ENCODE measurements around the gene KCNJ5. TPM values are rescaled to one million over a fixed set of nuclear protein-coding genes. Genes with fewer than 3 reads are reported as not detected.

KCNJ5 gene
- polyA plus RNA-seq, 2 of the 4 experiments (the other 2 are of a cell fraction): 0.04 TPM; not detected in 1

- DNase-seq (ENCODE audit: low read depth in 1 of 2, low spot score in 1 of 2) (no peak), ATAC-seq (no peak), FAIRE-seq (no peak)
- no peak for TF ChIP-seq ZFP36 (IDR thresholded peaks at IDR 0.05; ENCODE audit: borderline replicate concordance, partially characterized antibody)
- Histone ChIP-seq H3K9me3 (no peaks in the 10 kb centered on the region), H3K27ac (no peak overlapping the region), H3K4me1 (no peaks in the 10 kb centered on the region), H3K4me2 (no peak overlapping the region), H3K4me3 (no peak overlapping the region)
- ChIA-PET CTCF (interaction anchor here (0.8 to 3.4 kb wide), 2 partner anchors 19 to 53 kb away, joined by 3 to 13 read pairs; no protein-coding TSS in a partner anchor), POLR2A (no interaction called here)
- WGBS (ENCODE audit: missing lambda C conversion rate): 73% methylated on average over 6 of the region's 9 CpGs
Measured at GRCh38 chr11:128937480-128937879, 46.3 kb downstream of the KCNJ5 start.

DNA sequence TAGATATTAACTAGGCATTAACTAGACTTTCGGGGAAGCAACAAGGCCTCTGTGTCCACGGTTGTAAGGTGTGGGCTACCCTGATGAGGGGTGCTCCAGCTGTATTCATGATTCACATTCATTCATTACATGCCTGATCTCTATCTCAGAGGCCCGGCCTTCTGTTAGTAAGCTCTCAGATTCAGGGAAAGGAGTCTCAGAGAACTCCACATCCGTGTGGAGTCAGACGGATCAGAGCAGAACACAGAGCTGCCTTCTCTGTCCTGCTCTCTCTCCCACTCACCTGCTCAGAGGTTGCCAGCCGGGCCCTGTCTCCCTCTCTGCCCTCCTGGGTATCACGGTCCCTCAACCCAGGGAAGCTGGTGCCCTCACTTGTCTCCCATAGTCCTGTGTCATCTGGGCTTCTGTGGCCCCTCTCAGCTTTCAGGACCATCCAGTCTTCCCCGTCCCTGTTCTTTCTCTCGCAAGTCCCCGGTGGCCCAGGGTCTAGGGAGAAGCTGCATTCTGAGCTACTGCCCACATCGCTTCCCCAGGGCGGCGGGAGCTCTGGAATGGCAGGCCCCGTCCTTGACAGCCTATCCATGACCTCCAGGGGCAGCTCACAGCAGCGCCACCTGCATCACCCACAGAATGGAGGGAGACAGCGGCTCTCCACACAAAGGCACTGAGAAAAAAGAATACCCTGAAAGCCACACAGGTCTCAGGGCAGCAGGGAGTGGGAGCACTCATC lies 47.2 kb downstream of the KCNJ5 start:
- Histone ChIP-seq H3K9me3 (no peaks in the 10 kb centered on the region), H3K4me2 (no peak overlapping the region), H3K4me1 (no peaks in the 10 kb centered on the region), H3K27ac (no peak overlapping the region), H3K4me3 (no peak overlapping the region)
- TF ChIP-seq RNF2 (IDR thresholded peaks at IDR 0.05; ENCODE audit: borderline replicate concordance, low read depth): no peak
- no peak for TF ChIP-seq RCOR1 (IDR thresholded peaks at IDR 0.05; ENCODE audit: low read depth, low read length)
- no peak for TF ChIP-seq RFX5 (IDR thresholded peaks at IDR 0.05)
- no peak for TF ChIP-seq CEBPB (IDR thresholded peaks at IDR 0.05)
- TF ChIP-seq ESRRA (IDR thresholded peaks at IDR 0.05; ENCODE audit: borderline replicate concordance, low read length): no peak
- ATAC-seq (no peak), FAIRE-seq (no peak), DNase-seq (ENCODE audit: low read depth in 1 of 2, low spot score in 1 of 2) (no peak)
- CTCF ChIA-PET: interaction anchor here (6.4 kb wide), 1 partner anchor 18 kb away, joined by 26 read pairs; no protein-coding TSS in a partner anchor
- WGBS (ENCODE audit: missing lambda C conversion rate): 69% methylated on average over 10 of the region's 16 CpGs
- POLR2A ChIA-PET: no interaction called here

DNA sequence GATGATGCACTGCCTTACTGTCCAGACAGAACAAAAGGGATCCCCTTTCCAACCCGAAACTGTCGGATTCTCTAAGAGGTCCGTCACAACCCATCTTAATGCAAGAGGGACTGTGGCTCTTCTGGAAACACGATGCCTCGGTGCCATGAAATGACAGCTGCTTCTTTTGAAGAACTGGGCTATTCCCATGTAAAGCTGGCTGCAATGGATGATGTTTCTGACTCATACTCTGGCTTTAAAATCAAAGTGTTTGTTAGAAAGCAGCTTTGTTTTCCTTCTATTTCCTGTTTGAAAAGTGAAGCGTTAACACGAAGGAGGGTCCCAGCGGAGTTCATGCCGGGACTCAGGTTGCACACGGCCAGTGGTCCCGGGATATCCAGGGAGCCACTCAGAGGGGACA lies 48.4 kb downstream of the KCNJ5 start:
- Histone ChIP-seq H3K27ac (no peak overlapping the region), H3K4me3 (no peak overlapping the region), H3K4me1 (no peaks in the 10 kb centered on the region), H3K9me3 (no peaks in the 10 kb centered on the region), H3K4me2 (no peak overlapping the region)
- no peak for DNase-seq (ENCODE audit: low read depth in 1 of 2, low spot score in 1 of 2)
- no peak for FAIRE-seq
- POLR2A ChIA-PET: no interaction called here
- no peak for TF ChIP-seq POLR2AphosphoS2 (conservative IDR thresholded peaks at IDR 0.05; ENCODE audit: low read length)
- TF ChIP-seq HOXB13 (CRISPR knock-in tag; IDR thresholded peaks at IDR 0.05; ENCODE audit: low read depth): no peak
- no peak for TF ChIP-seq ESRRA (IDR thresholded peaks at IDR 0.05; ENCODE audit: borderline replicate concordance, low read length)
- no peak for TF ChIP-seq CBX8 (IDR thresholded peaks at IDR 0.05)
- TF ChIP-seq RFX5 (IDR thresholded peaks at IDR 0.05): no peak
- TF ChIP-seq, protein P1, sequence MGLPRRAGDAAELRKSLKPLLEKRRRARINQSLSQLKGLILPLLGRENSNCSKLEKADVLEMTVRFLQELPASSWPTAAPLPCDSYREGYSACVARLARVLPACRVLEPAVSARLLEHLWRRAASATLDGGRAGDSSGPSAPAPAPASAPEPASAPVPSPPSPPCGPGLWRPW (IDR thresholded peaks at IDR 0.05): no peak
- WGBS (ENCODE audit: missing lambda C conversion rate): 78% methylated on average over 11 of the region's 11 CpGs
- CTCF ChIA-PET: interaction anchor here (1.6 to 6.4 kb wide), 2 partner anchors 17 to 50 kb away, joined by 4 to 26 read pairs; no protein-coding TSS in a partner anchor
- ATAC-seq: no peak

- H3K4me2 ChIP-seq: no peak overlapping the region
- ATAC-seq: no peak; a peak in 1 of 6 replicates
- H3K4me1 ChIP-seq: no peaks in the 10 kb centered on the region
- WGBS (ENCODE audit: missing lambda C conversion rate): 61% methylated on average over 4 of the region's 5 CpGs
- no peak for FAIRE-seq
- CTCF ChIA-PET: interaction anchor here (1.6 to 6.4 kb wide), 2 partner anchors 16 to 50 kb away, joined by 4 to 26 read pairs; no protein-coding TSS in a partner anchor
- POLR2A ChIA-PET: no interaction called here
- H3K9me3 ChIP-seq: no peaks in the 10 kb centered on the region
- TF ChIP-seq KDM1A (IDR thresholded peaks at IDR 0.05; ENCODE audit: low read depth) (no peak), ESRRA (IDR thresholded peaks at IDR 0.05; ENCODE audit: borderline replicate concordance, low read length) (no peak), GATA3 (IDR thresholded peaks at IDR 0.05; ENCODE audit: borderline replicate concordance) (no peak), TP53 (CRISPR knock-in tag; IDR thresholded peaks at IDR 0.05) (no peak), ZC3H11A (IDR thresholded peaks at IDR 0.05) (no peak), RNF2 (IDR thresholded peaks at IDR 0.05; ENCODE audit: borderline replicate concordance, low read depth) (no peak), CBX2 (IDR thresholded peaks at IDR 0.05; ENCODE audit: borderline replicate concordance, low read depth) (no peak), REST (IDR thresholded peaks at IDR 0.05) (no peak), HOXB13 (CRISPR knock-in tag; IDR thresholded peaks at IDR 0.05; ENCODE audit: low read depth) (no peak), HOXA7 (CRISPR knock-in tag; IDR thresholded peaks at IDR 0.05) (no peak), CBX8 (IDR thresholded peaks at IDR 0.05) (no peak), TFCP2L1 (CRISPR knock-in tag; IDR thresholded peaks at IDR 0.05) (no peak)
- TF ChIP-seq, protein P2, sequence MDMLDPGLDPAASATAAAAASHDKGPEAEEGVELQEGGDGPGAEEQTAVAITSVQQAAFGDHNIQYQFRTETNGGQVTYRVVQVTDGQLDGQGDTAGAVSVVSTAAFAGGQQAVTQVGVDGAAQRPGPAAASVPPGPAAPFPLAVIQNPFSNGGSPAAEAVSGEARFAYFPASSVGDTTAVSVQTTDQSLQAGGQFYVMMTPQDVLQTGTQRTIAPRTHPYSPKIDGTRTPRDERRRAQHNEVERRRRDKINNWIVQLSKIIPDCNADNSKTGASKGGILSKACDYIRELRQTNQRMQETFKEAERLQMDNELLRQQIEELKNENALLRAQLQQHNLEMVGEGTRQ (IDR thresholded peaks at IDR 0.05): no peak
- TF ChIP-seq, protein P1 (IDR thresholded peaks at IDR 0.05): no peak
- no peak overlapping the region for H3K4me3 ChIP-seq
- DNase-seq (ENCODE audit: low read depth in 1 of 2, low spot score in 1 of 2): no peak
- H3K27ac ChIP-seq: no peak overlapping the region
Measured at GRCh38 chr11:128940156-128940555, 49.0 kb downstream of the KCNJ5 start.

Measured in A549 (cell line).